A673 (cell line): ENCODE measurements around the gene TMEM255B. TPM values are rescaled to one million over a fixed set of nuclear protein-coding genes. Genes with fewer than 3 reads are reported as not detected.

Source experiments
- BruUV-seq: library from RNA; stranded (reverse); fragments of 400-500 nt; replicated peaks from 2 replicates; lab custom pipeline; 2021; lab: Mats Ljungman, UMichigan
- CTCF ChIA-PET: fragments of 300-600 bp; sonication (Branson Sonifier 250); formaldehyde crosslinking; loops from one replicate; lab custom pipeline; 2022; ENCODE audit warnings: antibody characterized with exemption; lab: Charles Lee
- POLR2A ChIA-PET: fragments of 300-600 bp; sonication (Branson Sonifier 250); formaldehyde crosslinking; loops from one replicate; lab custom pipeline; 2022; ENCODE audit warnings: antibody characterized with exemption; ENCODE audit not compliant: low non-redundant PET; lab: Charles Lee
- DNase-seq: peaks from one replicate; pipeline ENCODE4 v3.0.0-alpha.2; 2015; ENCODE audit warnings: low spot score
- H3K27ac ChIP-seq: fragments of 200-600 bp; sonication (generic); 2 replicates; pipeline ENCODE4 v1.5.1; 2016; ENCODE audit warnings: mixed run types, low read depth, mild to moderate bottlenecking, mixed read lengths, antibody characterized with exemption, low read length; ENCODE audit not compliant: poor library complexity, severe bottlenecking
- H3K27me3 ChIP-seq: fragments of 200-600 bp; sonication (generic); replicated peaks from 2 replicates; pipeline ENCODE4 v1.6.1; 2017; ENCODE audit warnings: mixed run types, low read depth, mild to moderate bottlenecking, mixed read lengths, antibody characterized with exemption, low read length; ENCODE audit not compliant: insufficient read depth, poor library complexity
- H3K36me3 ChIP-seq: fragments of 200-600 bp; sonication (generic); 2 replicates; pipeline ENCODE4 v1.6.1; 2016; ENCODE audit warnings: mixed run types, mild to moderate bottlenecking, mixed read lengths, antibody characterized with exemption, low read length; ENCODE audit not compliant: insufficient read depth, poor library complexity, severe bottlenecking
- H3K4me1 ChIP-seq: fragments of 200-600 bp; sonication (generic); 2 replicates; pipeline ENCODE4 v1.6.1; 2017; ENCODE audit warnings: mixed run types, mild to moderate bottlenecking, mixed read lengths, antibody characterized with exemption, low read length; ENCODE audit not compliant: insufficient read depth, poor library complexity, severe bottlenecking
- H3K4me3 ChIP-seq: fragments of 200-600 bp; sonication (generic); 2 replicates; pipeline ENCODE4 v1.5.1; 2016; ENCODE audit warnings: low read depth, mixed run types, mild to moderate bottlenecking, mixed read lengths, low read length; ENCODE audit not compliant: poor library complexity, severe bottlenecking
- H3K9me3 ChIP-seq: fragments of 200-600 bp; sonication (generic); 2 replicates; pipeline ENCODE4 v1.6.1; 2016; ENCODE audit warnings: mixed run types, low read depth, mild to moderate bottlenecking, mixed read lengths, antibody characterized with exemption, low read length; ENCODE audit not compliant: poor library complexity, severe bottlenecking
- EZH2 ChIP-seq: fragments of 200-600 bp; sonication (generic); IDR thresholded peaks from 2 replicates; pipeline ENCODE4 v1.6.1; 2017; ENCODE audit warnings: borderline replicate concordance, low read depth, mild to moderate bottlenecking, mixed read lengths, antibody characterized with exemption, low read length; ENCODE audit not compliant: poor library complexity, severe bottlenecking
- intact Hi-C: fragments of 100-400 bp; cut with micrococcal nuclease; formaldehyde crosslinking; loops from one replicate; pipeline ENCODE4 v1.10.0; 2022; ENCODE audit not compliant: unreplicated experiment
- total RNA-seq: library from RNA; stranded (reverse); gene quantifications from 2 replicates; pipeline ENCODE4 v1.2.3, GENCODE V29; 2021
- TF ChIP-seq, protein P1 (sequence below): fragments of 300-800, 200-600 bp; sonication (generic); conservative IDR thresholded peaks from 2 replicates; pipeline ENCODE4 v1.5.1; 2017; ENCODE audit warnings: low read depth, mild to moderate bottlenecking, antibody characterized with exemption, low read length, moderate library complexity, mixed read lengths

The TMEM255B gene
- total RNA-seq, 1 experiment from 2014 or later, result 0.06 TPM

DNA sequence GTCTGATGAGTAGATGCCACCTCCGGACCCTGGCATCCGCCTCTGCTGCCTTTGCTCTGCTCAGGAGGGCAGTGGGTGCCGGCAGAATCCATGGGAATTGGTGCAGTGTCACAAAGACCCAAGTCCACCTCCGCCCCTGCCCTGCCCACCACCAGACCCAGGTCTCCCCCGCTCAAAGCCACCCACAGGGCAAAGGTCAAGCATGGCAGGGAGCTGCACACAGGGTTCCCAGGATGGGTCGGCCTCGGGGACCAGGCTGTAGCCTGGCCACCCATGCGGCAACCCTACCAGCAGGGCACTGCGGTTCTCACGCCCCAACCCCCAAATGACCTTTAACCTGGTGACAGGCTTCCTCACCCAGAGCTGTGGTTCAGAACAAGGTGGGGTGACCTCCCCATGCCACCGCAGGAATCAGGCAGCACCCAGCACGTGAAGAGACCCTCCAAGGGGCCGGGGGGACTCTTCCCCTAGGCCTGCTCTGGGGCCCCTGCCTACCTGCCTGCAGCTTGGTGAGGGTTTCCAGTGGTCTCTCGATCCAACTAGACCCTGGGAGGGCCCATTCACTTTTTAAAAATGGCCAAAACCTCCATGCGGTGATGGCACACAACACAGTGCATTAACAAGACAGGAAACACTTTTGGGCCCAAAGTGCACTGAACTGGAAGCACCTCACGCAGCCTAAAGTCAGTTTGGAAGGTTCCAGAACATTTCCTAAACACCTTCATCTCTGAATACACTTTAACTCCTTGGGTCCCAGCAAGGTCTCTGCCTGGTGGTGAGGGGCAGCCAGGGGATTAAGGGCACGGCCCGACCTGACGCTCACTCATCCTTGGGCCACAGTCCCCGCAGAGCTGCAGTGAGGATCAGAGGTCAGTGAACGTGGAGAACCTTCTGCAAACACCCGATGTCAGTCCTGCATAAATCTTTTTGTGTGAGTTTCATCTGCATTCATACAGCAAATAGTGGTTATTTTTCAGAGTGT is 93.8 kb downstream of the TMEM255B start:
- ChIA-PET CTCF (no interaction called here), POLR2A (no interaction called here)
- Histone ChIP-seq H3K27ac (no peak overlapping the region), H3K9me3 (no peaks in the 10 kb centered on the region), H3K27me3 (no peaks in the 10 kb centered on the region), H3K4me1 (no peaks in the 10 kb centered on the region), H3K36me3 (no peaks in the 10 kb centered on the region), H3K4me3 (no peak overlapping the region)
- no peak for TF ChIP-seq EZH2
- TF ChIP-seq, protein P1, sequence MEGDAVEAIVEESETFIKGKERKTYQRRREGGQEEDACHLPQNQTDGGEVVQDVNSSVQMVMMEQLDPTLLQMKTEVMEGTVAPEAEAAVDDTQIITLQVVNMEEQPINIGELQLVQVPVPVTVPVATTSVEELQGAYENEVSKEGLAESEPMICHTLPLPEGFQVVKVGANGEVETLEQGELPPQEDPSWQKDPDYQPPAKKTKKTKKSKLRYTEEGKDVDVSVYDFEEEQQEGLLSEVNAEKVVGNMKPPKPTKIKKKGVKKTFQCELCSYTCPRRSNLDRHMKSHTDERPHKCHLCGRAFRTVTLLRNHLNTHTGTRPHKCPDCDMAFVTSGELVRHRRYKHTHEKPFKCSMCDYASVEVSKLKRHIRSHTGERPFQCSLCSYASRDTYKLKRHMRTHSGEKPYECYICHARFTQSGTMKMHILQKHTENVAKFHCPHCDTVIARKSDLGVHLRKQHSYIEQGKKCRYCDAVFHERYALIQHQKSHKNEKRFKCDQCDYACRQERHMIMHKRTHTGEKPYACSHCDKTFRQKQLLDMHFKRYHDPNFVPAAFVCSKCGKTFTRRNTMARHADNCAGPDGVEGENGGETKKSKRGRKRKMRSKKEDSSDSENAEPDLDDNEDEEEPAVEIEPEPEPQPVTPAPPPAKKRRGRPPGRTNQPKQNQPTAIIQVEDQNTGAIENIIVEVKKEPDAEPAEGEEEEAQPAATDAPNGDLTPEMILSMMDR, result no peak
- no peak for DNase-seq
- intact Hi-C loops, result no loop called here
- BruUV-seq, result no TSS peak

DNA sequence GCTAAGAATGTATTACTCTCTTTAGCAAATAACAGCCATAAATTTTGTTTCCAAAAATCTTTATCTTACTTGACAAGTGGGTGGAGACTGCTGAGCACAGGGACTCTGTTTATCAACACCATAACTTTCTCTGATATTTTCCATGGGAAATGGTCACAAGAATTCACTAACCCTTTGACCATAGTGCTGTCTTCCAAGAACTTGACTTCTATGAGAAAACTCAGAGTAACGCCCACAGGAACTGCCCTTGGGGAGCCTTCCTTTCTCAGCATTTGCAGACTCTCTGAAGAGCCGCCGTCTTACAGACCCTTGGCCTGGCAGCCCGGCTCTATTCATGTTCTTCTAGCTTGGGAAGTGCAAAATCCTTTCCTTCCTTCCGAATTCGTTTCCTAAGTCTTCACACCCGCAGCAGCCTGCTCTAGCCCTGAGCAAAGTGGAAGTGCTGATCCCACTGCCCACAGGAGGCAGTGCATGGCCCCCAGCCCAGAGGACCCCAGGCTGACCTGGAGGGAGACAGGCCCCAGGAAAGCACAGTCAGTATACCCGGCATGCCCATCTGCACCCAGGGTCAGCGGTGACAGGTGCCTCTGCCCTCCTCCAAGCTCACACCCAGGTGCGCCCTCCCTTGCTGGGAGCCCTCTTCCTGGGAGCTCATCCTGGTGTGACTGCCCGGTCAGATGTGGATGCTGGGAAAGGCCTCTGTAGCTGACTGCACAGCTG is 94.7 kb downstream of the TMEM255B start:
- no peak for DNase-seq
- no peaks in the 10 kb centered on the region for H3K4me1 ChIP-seq
- no TSS peak for BruUV-seq

DNA sequence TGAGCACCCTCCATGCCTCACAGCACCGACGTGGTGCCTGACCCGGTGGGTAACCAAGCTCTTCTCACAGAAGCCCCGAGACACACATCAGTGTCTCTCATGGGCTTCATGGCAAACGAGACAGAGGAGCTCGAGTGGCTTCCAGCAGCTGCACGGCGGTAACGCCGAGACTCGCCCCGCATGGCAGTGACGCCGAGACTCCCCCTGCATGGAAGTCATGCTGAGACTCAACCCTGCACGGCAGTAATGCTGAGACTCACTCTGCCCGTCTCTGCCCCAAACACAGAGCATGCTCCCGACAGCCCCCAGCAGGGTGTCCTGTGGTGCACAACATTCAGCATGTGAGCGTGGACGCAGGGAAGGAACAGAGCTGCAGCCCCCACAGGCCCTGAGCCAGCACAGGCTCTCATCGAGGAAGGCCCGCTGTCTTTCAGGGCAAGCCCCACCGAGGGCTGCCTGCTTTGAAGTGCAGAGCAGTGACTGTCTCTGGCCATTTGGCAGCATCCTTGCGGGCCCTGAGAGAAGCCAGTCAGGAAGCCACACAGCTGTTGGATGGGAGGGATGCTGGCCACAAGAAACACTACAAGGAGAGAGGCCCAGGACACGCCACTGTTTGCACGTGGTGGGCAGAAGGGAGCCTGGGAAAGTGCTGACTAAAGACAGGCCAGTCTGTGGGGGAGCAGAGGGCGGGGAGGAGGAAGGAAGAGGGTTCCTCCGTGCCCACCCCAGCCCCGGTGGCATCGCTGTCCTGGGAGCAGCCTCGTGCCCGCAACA is 95.4 kb downstream of the TMEM255B start:
- intact Hi-C loops, result no loop called here
- Histone ChIP-seq H3K9me3 (no peaks in the 10 kb centered on the region), H3K4me1 (no peaks in the 10 kb centered on the region), H3K36me3 (no peaks in the 10 kb centered on the region), H3K4me3 (no peak overlapping the region), H3K27me3 (no peaks in the 10 kb centered on the region), H3K27ac (no peak overlapping the region)
- CTCF ChIA-PET, result no interaction called here
- DNase-seq, result no peak
- BruUV-seq, result no TSS peak
- POLR2A ChIA-PET, result no interaction called here
- TF ChIP-seq, protein P1, result no peak
- no peak for TF ChIP-seq EZH2

More for the DNA sequence above, 94.7 kb downstream of the TMEM255B start:
- no peaks in the 10 kb centered on the region for H3K27me3 ChIP-seq
- TF ChIP-seq EZH2, result no peak
- TF ChIP-seq, protein P1, result no peak
- ChIA-PET POLR2A (no interaction called here), CTCF (no interaction called here)
- H3K27ac ChIP-seq, result no peak overlapping the region
- H3K9me3 ChIP-seq, result no peaks in the 10 kb centered on the region
- H3K36me3 ChIP-seq, result no peaks in the 10 kb centered on the region
- intact Hi-C loops, result no loop called here
- no peak overlapping the region for H3K4me3 ChIP-seq
